ENCODE measurements around the gene MYLIP.
A peak's percentile ranks its signal among the peaks of the same experiment; 100 is the strongest.
"Not testable (repeated sequence)": the region's sequence is repeated elsewhere in the genome, so short reads cannot be mapped to it uniquely, and the experiment has no call there.

The MYLIP gene

DNA sequence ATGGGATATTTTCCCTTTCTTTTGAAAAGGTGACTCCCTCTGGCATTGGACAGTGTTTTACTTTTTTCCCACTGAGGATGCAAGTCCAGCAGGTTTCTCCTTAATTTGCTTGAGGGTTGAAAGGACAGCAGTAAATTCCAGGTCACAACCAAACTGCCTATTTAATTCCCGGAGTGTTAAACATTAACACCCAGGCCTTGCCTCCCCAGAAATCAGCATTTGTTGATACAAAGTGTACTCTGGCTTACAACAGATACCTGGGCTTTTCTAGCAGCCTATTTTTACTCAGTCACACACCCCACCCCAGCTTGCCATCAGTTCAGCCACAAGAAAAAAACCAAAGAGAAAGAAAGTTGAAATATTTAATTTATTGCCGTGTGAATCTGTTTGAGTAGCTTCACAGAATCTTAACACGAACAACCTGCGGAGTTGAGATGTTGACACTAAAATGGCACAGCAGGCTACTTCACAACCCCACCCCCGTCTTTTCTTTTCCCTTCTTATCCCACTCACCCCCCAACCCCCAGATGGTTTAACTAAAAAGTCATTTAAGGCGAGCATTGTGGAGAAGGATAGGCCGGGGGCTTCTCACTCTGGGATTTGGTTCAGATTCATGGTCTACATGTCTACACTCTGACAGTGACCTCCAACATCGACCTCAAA, 45.7 kb downstream of the MYLIP start:
- no peak for DNase-seq

DNA sequence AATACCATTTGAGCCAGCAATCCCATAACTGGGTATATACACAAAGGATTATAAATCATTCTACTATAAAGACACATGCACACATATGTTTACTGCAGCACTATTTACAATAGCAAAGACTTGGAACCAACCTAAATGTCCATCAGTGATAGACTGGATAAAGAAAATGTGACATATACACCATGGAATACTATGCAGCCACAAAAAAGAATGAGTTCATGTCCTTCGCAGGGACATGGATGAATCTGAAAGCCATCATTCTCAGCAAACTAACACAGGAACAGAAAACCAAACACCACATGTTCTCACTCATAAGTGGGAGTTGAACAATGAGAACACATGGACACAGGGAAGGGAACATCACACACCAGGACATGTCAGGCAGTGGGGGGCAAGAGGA, 47.7 kb downstream of the MYLIP start:
- DNase-seq, result not testable (repeated sequence)

DNA sequence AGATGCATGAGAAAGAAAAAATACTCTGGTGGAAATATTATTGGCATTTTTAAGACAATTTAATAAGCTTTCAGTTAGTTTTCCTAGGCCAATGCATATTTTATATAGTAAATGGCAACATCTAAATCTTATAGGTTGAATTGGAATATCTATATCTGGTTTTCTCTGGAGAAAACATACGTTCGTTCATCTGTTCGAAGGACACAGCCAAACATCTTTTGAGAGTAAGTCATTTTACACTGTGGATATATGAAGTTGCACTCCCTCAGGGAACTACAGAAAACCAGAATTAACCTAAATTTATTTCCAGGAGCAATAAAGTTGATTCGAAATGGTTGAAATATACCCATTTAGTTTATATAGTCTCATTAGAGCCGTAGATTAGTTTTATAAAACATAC, 49.0 kb downstream of the MYLIP start:
- no peak for DNase-seq

DNA sequence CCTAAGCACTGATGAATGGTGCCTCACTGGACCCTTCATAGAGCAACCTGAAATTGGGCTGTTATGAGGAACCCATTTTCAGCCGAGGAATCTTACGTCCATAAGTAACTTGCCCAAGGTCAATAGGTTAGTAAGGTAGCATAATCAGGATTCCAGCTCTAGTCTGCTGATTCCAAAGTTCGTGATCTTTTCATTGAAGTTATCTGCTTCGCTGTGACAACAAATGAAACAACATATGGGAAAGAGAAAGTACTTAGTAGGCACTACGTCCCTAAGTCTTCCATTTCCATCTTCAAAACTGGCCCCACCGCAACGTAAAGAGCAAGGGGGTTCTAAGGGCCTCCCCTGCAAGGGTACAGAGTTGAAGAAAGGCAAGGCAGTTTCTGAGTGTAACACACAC, 49.5 kb downstream of the MYLIP start:
- DNase-seq, result no peak

DNA sequence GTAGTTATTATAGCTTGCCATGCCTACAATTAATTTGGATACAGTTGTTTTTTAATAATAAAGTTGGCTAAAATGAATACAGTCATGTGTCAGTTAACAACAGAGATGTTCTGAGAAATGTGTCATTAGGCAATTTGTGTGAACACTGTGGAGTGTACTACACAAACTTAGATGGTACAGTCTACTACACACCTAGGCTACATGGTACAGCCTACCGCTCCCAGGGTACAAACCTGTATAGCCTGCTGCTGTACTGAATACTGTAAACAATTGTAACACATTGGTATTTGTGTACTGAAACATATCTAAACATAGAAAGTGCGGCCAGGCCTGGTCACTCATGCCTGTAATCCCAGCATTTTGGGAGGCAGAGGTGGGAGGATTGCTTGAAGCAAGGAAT, 50.2 kb downstream of the MYLIP start:
- DNase-seq, result no peak

DNA sequence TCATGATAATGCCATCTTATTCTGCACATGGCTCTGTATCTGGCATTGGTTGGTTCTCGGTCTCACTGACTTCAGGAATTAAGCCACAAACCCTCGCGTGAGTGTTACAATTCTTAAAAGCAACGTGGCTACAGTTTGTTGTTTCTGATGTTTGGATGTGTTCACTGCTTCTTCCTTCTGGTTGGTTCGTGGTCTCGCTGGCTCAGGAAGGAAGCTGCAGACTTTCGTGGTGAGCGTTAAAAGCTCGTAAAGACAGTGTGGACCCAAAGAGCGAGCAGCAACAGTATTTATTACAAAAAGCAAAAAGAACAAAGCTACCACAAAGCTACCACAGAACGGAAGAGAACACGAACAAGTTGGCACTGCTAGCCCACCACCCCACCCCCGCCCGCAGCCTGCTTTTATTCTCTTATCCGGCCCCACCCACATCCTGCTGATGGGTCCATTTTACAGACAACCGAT, 51.1 kb downstream of the MYLIP start:
- DNase-seq, result no peak

DNA sequence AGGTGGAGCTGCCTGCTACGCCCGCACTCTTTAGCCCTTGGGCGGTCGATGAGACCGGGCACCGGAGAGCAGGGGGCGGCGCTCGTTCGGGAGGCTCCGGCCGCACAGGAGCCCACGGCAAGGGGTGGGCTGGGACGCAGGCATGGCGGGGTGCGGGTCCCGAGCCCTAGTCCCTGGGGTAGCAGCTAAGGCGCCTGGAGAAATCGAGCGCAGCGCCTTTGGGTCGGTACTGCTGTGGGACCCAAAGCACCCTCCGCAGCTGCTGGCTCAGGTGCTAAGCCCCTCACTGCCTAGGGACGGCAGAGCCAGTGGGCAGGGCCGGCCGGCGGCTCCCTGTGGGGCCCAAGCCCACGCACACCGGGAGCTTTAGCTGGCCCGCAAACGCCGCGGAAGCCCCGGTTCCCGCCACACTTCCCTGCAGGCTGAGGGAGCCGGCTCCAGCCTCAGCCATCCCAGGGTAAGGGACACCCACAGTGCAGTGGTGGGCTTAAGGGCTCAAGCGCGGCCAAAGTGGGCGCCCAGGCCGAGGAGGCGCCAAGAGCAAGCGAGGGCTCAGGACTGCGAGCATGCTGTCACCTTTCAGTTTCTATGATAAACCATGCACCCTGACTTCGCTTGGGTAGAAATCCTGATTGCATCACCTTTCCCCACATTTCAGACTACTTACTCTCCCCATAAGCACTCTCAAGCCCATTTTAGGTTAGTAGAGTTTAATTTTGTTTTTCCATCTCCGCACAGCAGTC, 52.0 kb downstream of the MYLIP start:
- no peak for DNase-seq

DNA sequence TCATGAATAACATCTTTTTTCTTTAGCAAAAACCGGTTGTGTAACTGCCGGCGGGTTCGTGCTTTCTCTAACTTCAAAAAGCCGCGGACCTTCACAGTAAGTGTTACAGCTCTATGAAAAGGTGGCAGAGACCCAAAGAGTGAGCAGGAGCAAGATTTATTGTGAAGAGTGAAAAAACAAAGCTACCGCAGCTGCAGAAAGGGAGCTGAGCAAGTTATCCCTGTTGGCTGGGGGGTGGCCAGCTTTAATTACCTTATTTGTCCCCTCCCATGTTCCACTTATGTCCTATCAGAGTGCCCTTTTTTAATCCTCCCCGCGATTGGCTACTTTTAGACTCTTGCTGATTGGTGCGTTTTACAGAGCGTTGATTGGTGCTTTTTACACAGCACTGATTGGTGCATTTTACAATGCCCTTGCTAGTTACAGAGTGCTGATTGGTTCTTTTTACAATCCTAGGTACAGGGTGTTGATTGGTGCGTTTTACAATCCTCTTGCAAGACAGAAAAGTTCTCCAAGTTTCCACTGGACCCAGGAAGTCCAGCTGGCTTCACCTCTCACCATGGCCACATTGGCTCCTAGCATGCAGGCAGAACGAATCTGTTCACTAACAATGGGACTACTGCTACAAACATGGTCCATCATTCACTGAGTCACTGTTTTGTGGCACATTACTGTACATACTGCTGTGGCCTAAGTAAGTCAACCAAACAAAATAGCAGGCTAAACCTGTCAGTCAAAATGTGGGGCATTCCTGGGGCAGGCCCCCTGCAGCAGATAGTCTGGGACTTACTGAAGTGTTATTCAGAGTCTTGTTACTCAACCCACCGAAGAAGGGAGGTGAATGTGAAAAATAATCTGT, 52.8 kb downstream of the MYLIP start:
- DNase-seq, result no peak

DNA sequence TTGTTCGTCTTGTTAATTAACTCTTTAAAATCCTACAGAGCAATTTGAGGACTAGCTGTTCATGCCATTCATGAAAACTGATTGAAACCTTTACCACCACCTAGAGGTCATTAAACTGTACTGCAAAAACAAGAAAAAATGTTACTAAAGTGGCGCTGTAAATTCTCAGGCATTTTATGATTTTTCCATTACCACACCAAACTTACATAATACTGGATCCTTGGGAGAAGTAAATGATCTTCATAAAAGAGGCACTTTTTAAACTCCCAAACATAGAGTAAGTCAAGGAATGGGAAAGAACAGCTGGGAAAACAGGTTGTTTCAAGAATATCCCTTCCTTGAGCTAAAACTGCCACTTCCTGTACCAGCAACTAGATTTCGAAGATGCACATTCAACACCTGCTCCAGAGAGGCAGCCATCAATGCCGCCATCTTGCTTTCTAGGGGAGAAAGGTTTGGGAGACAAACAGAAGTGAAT, 54.3 kb downstream of the MYLIP start:
- peak in 1 of 2 donors; percentile 82 for DNase-seq

DNA sequence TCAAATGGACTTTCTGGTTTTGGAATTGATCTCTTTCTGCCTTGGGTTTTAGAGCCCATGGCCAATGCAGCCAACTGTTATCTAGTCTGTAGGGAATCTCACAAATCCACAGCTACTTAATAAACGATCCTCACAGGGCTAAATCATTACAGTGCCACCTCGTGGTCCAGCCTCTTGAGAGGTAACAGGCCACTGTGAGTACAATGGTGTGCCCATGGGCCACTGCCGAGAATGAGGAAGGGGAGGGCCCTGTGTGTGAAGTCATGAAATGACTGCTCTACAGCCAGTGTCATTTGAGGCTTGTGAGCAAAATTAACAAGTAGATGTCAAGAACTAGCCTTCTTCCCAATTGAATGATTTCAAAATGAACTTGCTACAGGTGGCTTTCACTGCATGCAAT, 55.2 kb downstream of the MYLIP start:
- peak in 1 of 2 donors; percentile 8 for DNase-seq

DNA sequence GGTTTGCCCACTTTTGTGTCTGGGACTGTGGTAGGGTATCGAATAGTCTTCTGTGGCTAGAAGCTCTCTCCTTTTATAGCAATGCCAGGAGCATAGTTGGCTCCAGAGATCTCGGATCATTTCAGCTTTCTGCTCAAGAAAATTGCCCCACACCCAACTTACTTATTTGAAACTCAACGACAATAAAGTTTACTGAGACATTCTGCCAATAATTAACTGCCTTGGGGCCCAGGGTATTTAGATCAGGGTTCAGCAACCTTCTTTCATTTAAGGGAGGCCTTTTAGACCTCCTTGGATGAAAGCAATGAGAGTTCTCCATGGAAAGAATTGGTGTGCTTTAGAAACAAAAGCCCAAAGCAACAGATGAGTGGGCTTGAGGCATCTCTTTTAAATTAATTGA, 55.7 kb downstream of the MYLIP start:
- no peak for DNase-seq

DNA sequence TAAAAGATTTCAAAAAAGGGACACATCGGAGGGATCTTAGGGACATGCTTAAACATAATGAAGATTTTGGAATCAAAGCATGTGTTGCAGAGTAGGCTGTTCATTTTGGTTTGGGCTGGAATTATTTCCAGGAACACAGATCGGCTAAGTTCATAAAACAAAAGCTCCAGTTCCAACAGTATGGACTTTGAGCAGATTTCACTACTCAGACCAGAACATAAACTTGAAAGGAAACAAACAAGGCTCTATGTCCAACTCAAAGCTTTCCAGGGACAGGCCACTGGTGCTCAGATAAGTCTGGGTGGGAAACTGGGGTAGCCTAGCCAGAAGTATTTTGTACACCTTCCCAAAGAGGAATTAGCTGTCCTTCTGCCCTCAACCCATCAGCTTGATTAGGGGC, 58.3 kb downstream of the MYLIP start:
- DNase-seq, result no peak

DNA sequence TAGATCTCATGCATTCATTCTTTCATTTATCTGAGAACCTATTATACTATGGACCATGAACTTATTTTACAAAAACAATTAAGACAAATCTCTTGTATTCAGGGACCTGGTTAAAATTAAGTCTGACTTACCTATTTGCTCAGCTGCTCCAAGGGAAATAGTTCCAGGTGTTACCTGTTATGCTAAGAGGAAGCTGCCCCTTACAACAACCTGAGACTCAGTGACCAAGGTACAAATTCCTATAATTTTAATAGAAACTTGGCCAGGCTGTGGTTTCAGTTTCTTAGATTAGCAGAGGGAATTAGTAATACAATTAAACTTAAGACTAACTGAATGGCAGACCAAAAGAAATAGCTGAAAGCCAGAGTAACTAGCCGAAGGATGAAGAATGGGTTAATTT, 61.3 kb downstream of the MYLIP start:
- DNase-seq, result no peak

DNA sequence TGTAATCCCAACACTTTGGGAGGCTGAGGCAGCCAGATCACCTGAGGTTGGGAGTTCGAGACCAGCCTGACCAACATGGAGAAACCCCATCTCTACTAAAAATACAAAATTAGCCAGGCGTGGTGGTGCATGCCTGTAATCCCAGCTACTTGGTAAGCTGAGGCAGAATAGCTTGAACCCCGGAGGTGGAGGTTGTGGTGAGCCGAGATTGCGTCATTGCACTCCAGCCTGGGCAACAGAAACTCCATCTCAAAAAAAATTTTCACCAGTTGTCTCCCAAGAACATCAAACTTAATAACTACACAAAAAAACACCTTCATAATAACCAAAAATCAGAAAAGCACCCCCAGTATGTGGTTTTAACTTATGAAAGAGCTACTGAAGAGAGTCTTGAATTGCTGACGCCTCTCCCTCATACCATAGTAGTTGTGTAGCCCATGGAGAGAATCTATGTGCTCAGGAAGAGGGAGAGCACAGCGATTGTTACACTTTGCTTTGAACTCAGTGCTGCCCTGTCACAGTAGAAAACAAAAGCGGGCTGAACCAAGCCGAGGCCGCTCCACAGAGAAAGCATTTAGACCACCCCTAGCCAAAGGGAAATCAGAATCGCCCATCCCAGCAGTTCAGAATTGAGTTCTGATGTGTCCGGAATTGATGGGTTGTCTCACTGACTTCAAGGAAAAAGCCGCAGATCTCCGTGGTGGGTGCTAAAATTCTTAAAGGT, 67.5 kb downstream of the MYLIP start:
- DNase-seq, result no peak

DNA sequence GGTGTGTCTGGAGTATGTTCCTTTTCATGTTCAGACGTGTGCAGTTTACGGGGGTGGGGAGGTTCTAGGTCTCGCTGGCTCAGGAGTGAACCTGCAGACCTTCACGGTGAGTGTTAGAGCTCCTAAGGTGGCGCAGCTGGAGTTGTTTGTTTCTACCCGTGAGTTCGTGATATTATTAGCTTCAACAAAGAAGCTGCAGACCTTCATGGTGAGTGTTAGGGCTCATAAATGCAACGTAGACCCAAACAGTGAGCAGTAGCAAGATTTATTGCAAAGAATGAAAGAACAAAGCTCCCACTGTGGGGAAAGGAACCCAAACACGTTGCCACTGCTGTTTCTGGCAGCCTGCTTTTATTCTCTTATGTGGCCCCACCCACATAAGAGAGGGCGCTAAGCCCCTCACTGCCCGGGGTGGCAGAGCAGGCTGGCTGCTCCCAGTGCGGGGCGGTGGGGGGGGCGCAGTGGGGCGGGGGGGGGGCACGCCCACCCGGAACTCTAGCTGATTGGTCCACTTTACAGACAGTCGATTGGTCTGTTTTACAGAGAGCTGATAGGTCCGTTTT, 68.2 kb downstream of the MYLIP start:
- DNase-seq, result no peak
